Ramos (cell line): ENCODE data around the gene PWP2.
"Not testable (repeated sequence)": the region's sequence is repeated elsewhere in the genome, so short reads cannot be mapped to it uniquely, and the experiment has no call there.

Experiments
- in situ Hi-C: fragments of 300-500 bp; cut with MboI; formaldehyde crosslinking; loops from one replicate; pipeline ENCODE4 v1.14.3; 2022; ENCODE audit warnings: low sequenced_read_pairs; ENCODE audit not compliant: unreplicated experiment

The PWP2 gene

GRCh38 chr21:44159349-44160297 lies 52.4 kb downstream of the PWP2 start:
- in situ Hi-C loops, result not testable (repeated sequence)

- in situ Hi-C loops, result not testable (repeated sequence)
Observed at GRCh38 chr21:44160298-44160672, 53.1 kb downstream of the PWP2 start.

GRCh38 chr21:44160821-44161220 lies 53.6 kb downstream of the PWP2 start:
- in situ Hi-C loops, result not testable (repeated sequence)

GRCh38 chr21:44163167-44163653 lies 56.0 kb downstream of the PWP2 start:
- in situ Hi-C loops, result not testable (repeated sequence)

- in situ Hi-C loops, result not testable (repeated sequence)
Observed at GRCh38 chr21:44165933-44166332, 58.7 kb downstream of the PWP2 start.

- in situ Hi-C loops, result not testable (repeated sequence)
Observed at GRCh38 chr21:44167527-44167926, 60.3 kb downstream of the PWP2 start.

- in situ Hi-C loops, result not testable (repeated sequence)
Observed at GRCh38 chr21:44170326-44170725, 63.1 kb downstream of the PWP2 start.

- in situ Hi-C loops, result not testable (repeated sequence)
Observed at GRCh38 chr21:44170863-44171262, 63.7 kb downstream of the PWP2 start.

GRCh38 chr21:44171962-44172572 lies 64.9 kb downstream of the PWP2 start:
- in situ Hi-C loops, result not testable (repeated sequence)

- in situ Hi-C loops, result not testable (repeated sequence)
Observed at GRCh38 chr21:44172741-44173140, 65.5 kb downstream of the PWP2 start.

- in situ Hi-C loops, result not testable (repeated sequence)
Observed at GRCh38 chr21:44175189-44175588, 68.0 kb downstream of the PWP2 start.

- in situ Hi-C loops, result not testable (repeated sequence)
Observed at GRCh38 chr21:44176127-44176526, 68.9 kb downstream of the PWP2 start.
